D341Med (cell line): ENCODE results near the gene ZDHHC1.

Experiments
- DNase-seq: peaks from one replicate; pipeline ENCODE4 v3.0.0; 2012; ENCODE audit warnings: low spot score

The ZDHHC1 gene

GRCh38 chr16:67409631-67410030 lies 6.6 kb downstream of the ZDHHC1 start:
- DNase-seq: no peak

- no peak for DNase-seq
Observed at GRCh38 chr16:67407788-67408452, 8.4 kb downstream of the ZDHHC1 start.

GRCh38 chr16:67407176-67407787 lies 9.0 kb downstream of the ZDHHC1 start:
- no peak for DNase-seq

- no peak for DNase-seq
Observed at GRCh38 chr16:67406111-67406971, 9.9 kb downstream of the ZDHHC1 start.

- no peak for DNase-seq
Observed at GRCh38 chr16:67405336-67405735, 10.9 kb downstream of the ZDHHC1 start.

- no peak for DNase-seq
Observed at GRCh38 chr16:67404740-67405226, 11.5 kb downstream of the ZDHHC1 start.

GRCh38 chr16:67403976-67404555 lies 12.2 kb downstream of the ZDHHC1 start:
- DNase-seq: no peak

GRCh38 chr16:67400901-67401300 lies 15.4 kb downstream of the ZDHHC1 start:
- DNase-seq: no peak

- DNase-seq: no peak
Observed at GRCh38 chr16:67399749-67400704, 16.2 kb downstream of the ZDHHC1 start.

GRCh38 chr16:67399218-67399733 lies 17.0 kb downstream of the ZDHHC1 start:
- peak; percentile 86 for DNase-seq

GRCh38 chr16:67398546-67399217 lies 17.6 kb downstream of the ZDHHC1 start:
- DNase-seq: no peak

- DNase-seq: no peak
Observed at GRCh38 chr16:67397812-67398545, 18.3 kb downstream of the ZDHHC1 start.

GRCh38 chr16:67397036-67397801 lies 19.1 kb downstream of the ZDHHC1 start:
- DNase-seq: peak; percentile 22

GRCh38 chr16:67396159-67397035 lies 19.9 kb downstream of the ZDHHC1 start:
- DNase-seq: peak; percentile 90

- DNase-seq: peak; percentile 80
Observed at GRCh38 chr16:67395458-67396158, 20.7 kb downstream of the ZDHHC1 start.

GRCh38 chr16:67395105-67395457 lies 21.2 kb downstream of the ZDHHC1 start:
- DNase-seq: peak; percentile 16
